Measurements from ENCODE around the gene FRY. TPM values are rescaled to one million over a fixed set of nuclear protein-coding genes. Genes with fewer than 3 reads are reported as not detected.

Gene FRY
- total RNA-seq, 1 donor from 2014 or later, result 0.52 TPM

- DNase-seq (ENCODE audit: low read depth), result no peak
- TF ChIP-seq CTCF (conservative IDR thresholded peaks at IDR 0.05; ENCODE audit: low read depth, low read length), result no peak
- H3K4me3 ChIP-seq (ENCODE audit: low read depth, low read length), result no peak overlapping the region
These were observed 147.2 kb downstream of the FRY start for GRCh38 chr13:32178763-32179162.

GRCh38 chr13:32179708-32180107, 148.1 kb downstream of the FRY start:
- no peak overlapping the region for H3K4me3 ChIP-seq (ENCODE audit: low read depth, low read length)
- no peak for DNase-seq (ENCODE audit: low read depth)
- TF ChIP-seq CTCF (conservative IDR thresholded peaks at IDR 0.05; ENCODE audit: low read depth, low read length), result no peak

GRCh38 chr13:32187651-32188050, 156.1 kb downstream of the FRY start:
- no peak for TF ChIP-seq CTCF (conservative IDR thresholded peaks at IDR 0.05; ENCODE audit: low read depth, low read length)
- H3K4me3 ChIP-seq (ENCODE audit: low read depth, low read length), result no peak overlapping the region
- no peak for DNase-seq (ENCODE audit: low read depth)

- no peak for DNase-seq (ENCODE audit: low read depth)
- TF ChIP-seq CTCF (conservative IDR thresholded peaks at IDR 0.05; ENCODE audit: low read depth, low read length), result no peak
These were observed 160.0 kb downstream of the FRY start for GRCh38 chr13:32191452-32191998.

GRCh38 chr13:32195713-32196112, 164.1 kb downstream of the FRY start:
- no peak for TF ChIP-seq CTCF (conservative IDR thresholded peaks at IDR 0.05; ENCODE audit: low read depth, low read length)
- DNase-seq (ENCODE audit: low read depth), result no peak
- no peak overlapping the region for H3K4me3 ChIP-seq (ENCODE audit: low read depth, low read length)

More at GRCh38 chr13:32191452-32191998, 160.0 kb downstream of the FRY start:
- H3K4me3 ChIP-seq (ENCODE audit: low read depth, low read length), result no peak overlapping the region

GRCh38 chr13:32199168-32199567, 167.6 kb downstream of the FRY start:
- TF ChIP-seq CTCF (conservative IDR thresholded peaks at IDR 0.05; ENCODE audit: low read depth, low read length), result no peak
- DNase-seq (ENCODE audit: low read depth), result no peak

GRCh38 chr13:32200741-32201140, 169.2 kb downstream of the FRY start:
- no peak overlapping the region for H3K4me3 ChIP-seq (ENCODE audit: low read depth, low read length)
- no peak for DNase-seq (ENCODE audit: low read depth)
- no peak for TF ChIP-seq CTCF (conservative IDR thresholded peaks at IDR 0.05; ENCODE audit: low read depth, low read length)

More at GRCh38 chr13:32199168-32199567, 167.6 kb downstream of the FRY start:
- no peak overlapping the region for H3K4me3 ChIP-seq (ENCODE audit: low read depth, low read length)

Data from epithelial cell of proximal tubule (primary cell).